CD14-positive monocyte (primary cell): Measurements from ENCODE around the gene HOXB8. TPM values are rescaled to one million over a fixed set of nuclear protein-coding genes. Genes with fewer than 3 reads are reported as not detected.
A peak's percentile ranks its signal among the peaks of the same experiment; 100 is the strongest.

Experiments used
- DNase-seq, 3 donors: peaks; one replicate each; pipeline ENCODE4 v3.0.0-alpha.2; 2011 to 2022
- H2AFZ ChIP-seq: 2 replicates; pipeline ENCODE4 v1.6.0; 2012; ENCODE audit warnings: mild to moderate bottlenecking, low read depth, low read length, inconsistent platforms; ENCODE audit not compliant: insufficient read depth, poor library complexity, severe bottlenecking
- H3K27ac ChIP-seq, 2 donors: 1 replicate in 1 of 2; 2 replicates in 1 of 2; pipeline ENCODE4 v1.5.1; 2012 to 2013; ENCODE audit warnings: low read length in 2 of 2, control low read depth in 1 of 2, inconsistent platforms in 1 of 2, low read depth in 1 of 2, mild to moderate bottlenecking in 1 of 2
- H3K27me3 ChIP-seq, 2 donors: one replicate each; pipeline versions ENCODE4 v1.6.0 to v1.6.1; 2011 to 2013; ENCODE audit warnings: low read length in 2 of 2; ENCODE audit not compliant: control insufficient read depth in 2 of 2, insufficient read depth in 2 of 2
- H3K36me3 ChIP-seq, 2 donors: replicated peaks in 1 of 2; 1 replicate in 1 of 2; 2 replicates in 1 of 2; pipeline versions ENCODE4 v1.5.1 to v1.6.1; 2012 to 2013; ENCODE audit warnings: low read length in 2 of 2, control low read depth in 1 of 2, inconsistent platforms in 1 of 2, mild to moderate bottlenecking in 1 of 2; ENCODE audit not compliant: insufficient read depth in 2 of 2, control insufficient read depth in 1 of 2
- H3K4me1 ChIP-seq, 2 donors: 1 replicate in 1 of 2; 2 replicates in 1 of 2; pipeline versions ENCODE4 v1.5.1 to v1.6.1; 2012 to 2013; ENCODE audit warnings: low read length in 2 of 2, control low read depth in 1 of 2, inconsistent platforms in 1 of 2, mild to moderate bottlenecking in 1 of 2, moderate library complexity in 1 of 2; ENCODE audit not compliant: insufficient read depth in 2 of 2, control insufficient read depth in 1 of 2
- H3K4me2 ChIP-seq: replicated peaks from 2 replicates; pipeline ENCODE3; 2012; ENCODE audit warnings: low read length, moderate library complexity, mild to moderate bottlenecking; ENCODE audit not compliant: poor library complexity, severe bottlenecking; ENCODE audit errors: extremely low read depth
- H3K4me3 ChIP-seq, 3 experiments: fragments of 200-600 bp in 1 of 3; sonication (generic) in 1 of 3; replicated peaks in 1 of 3; 1 replicate in 2 of 3; 2 replicates in 1 of 3; pipeline ENCODE4 v1.5.1; 2011 to 2013; ENCODE audit warnings: low read length in 3 of 3, mild to moderate bottlenecking in 3 of 3, control low read depth in 2 of 3, low read depth in 2 of 3, inconsistent platforms in 1 of 3, moderate library complexity in 1 of 3
- H3K79me2 ChIP-seq: 2 replicates; pipeline ENCODE4 v1.6.0; 2012; ENCODE audit warnings: mild to moderate bottlenecking, control low read depth, inconsistent platforms, low read length, moderate library complexity; ENCODE audit not compliant: insufficient read depth
- H3K9ac ChIP-seq: 2 replicates; pipeline ENCODE4 v1.6.0; 2017; ENCODE audit warnings: low read length, mild to moderate bottlenecking; ENCODE audit not compliant: insufficient read depth, poor library complexity, severe bottlenecking
- H3K9me3 ChIP-seq, 2 donors: replicated peaks in 1 of 2; 1 replicate in 1 of 2; 2 replicates in 1 of 2; pipeline versions ENCODE4 v1.5.1 to v1.6.1; 2012 to 2013; ENCODE audit warnings: low read length in 2 of 2, control low read depth in 1 of 2; ENCODE audit not compliant: control insufficient read depth in 1 of 2, insufficient read depth in 1 of 2
- H4K20me1 ChIP-seq: 2 replicates; pipeline ENCODE4 v1.6.0; 2012; ENCODE audit warnings: mild to moderate bottlenecking, low read length, control low read depth, moderate library complexity; ENCODE audit not compliant: insufficient read depth
- H3K27ac Mint-ChIP-seq, 7 donors: one replicate each; pipeline ENCODE4 v1.8.0; 2020; ENCODE audit warnings: mild to moderate bottlenecking in 7 of 7, mixed read lengths in 7 of 7, moderate library complexity in 6 of 7, inconsistent platforms in 2 of 7
- H3K27me3 Mint-ChIP-seq, 3 donors: one replicate each; pipeline ENCODE4 v1.8.0; 2021 to 2022; ENCODE audit warnings: low read depth in 3 of 3, mild to moderate bottlenecking in 3 of 3, mixed read lengths in 3 of 3, moderate library complexity in 3 of 3, inconsistent platforms in 1 of 3
- H3K36me3 Mint-ChIP-seq, 2 donors: one replicate each; pipeline ENCODE4 v1.8.0; 2020; ENCODE audit warnings: mixed read lengths in 2 of 2, inconsistent platforms in 1 of 2, mild to moderate bottlenecking in 1 of 2
- H3K4me1 Mint-ChIP-seq: one replicate; pipeline ENCODE4 v1.8.0; 2020; ENCODE audit warnings: mild to moderate bottlenecking, mixed read lengths
- H3K4me3 Mint-ChIP-seq, 2 donors: one replicate each; pipeline ENCODE4 v1.8.0; 2020; ENCODE audit warnings: mild to moderate bottlenecking in 2 of 2, mixed read lengths in 2 of 2, moderate library complexity in 1 of 2
- H3K9me3 Mint-ChIP-seq, 7 donors: one replicate each; pipeline ENCODE4 v1.8.0; 2020 to 2022; ENCODE audit warnings: mixed read lengths in 7 of 7, mild to moderate bottlenecking in 6 of 7, moderate library complexity in 6 of 7, inconsistent platforms in 2 of 7
- CTCF ChIP-seq: fragments of 200-600 bp; IDR thresholded peaks from one replicate; pipeline ENCODE4 v1.8.0; 2022; ENCODE audit warnings: antibody characterized with exemption, mild to moderate bottlenecking
- WGBS: methylation state at CpG from one replicate; pipeline ENCODE4 v1.1.5; 2013; ENCODE audit warnings: missing lambda C conversion rate; ENCODE audit not compliant: insufficient coverage; 5-methylcytosine and 5-hydroxymethylcytosine counted together
- intact Hi-C, 2 donors: fragments of 100-400 bp; cut with micrococcal nuclease; formaldehyde crosslinking; loops; one replicate each; pipeline versions ENCODE4 v1.15.0 to v1.15.1; 2023
- polyA plus RNA-seq, 3 donors: library from polyadenylated mRNA; depleted of rRNA in 1 of 3; unstranded in 2 of 3; stranded (reverse) in 1 of 3; fragments of 300-500 nt in 2 of 3; fragments of >200 nt in 1 of 3; fragmentation: Illumina TruSeq in 2 of 3; gene quantifications; 1 replicate in 2 of 3; 2 replicates in 1 of 3; pipeline ENCODE4 v1.2.3, GENCODE V29; 2012 to 2021

HOXB8 gene
- polyA plus RNA-seq, 3 donors = not detected

DNA sequence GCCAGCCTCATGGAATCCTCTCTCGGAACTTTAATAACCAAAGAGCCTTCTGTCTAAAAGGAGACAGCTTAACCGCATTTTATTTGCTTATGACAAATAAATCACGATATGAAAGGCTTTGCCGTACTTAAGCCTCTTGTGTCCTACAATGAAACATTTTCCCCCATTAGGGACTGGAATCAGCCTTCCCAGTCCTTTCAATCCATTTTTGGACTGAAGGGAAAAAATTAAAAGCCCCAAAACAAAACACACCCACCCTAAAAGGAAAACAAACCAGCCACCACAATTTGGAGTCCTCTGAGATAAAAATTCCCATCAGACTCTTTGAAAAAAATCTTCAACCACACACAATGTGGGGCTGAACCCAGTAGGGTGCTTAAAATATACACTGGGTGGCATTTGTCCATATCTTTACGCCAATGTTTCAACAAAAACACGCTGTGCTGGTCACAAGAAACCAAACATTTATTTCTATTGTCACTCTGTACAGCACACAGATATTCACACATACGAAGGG is 40.0 kb downstream of the HOXB8 start:
- DNase-seq = no peak
- no peak overlapping the region for H3K27ac Mint-ChIP-seq
- peaks cover 10 to 16% of the 10 kb centered on the region in 2 donors for H3K36me3 Mint-ChIP-seq
- H2AFZ ChIP-seq = no peak overlapping the region
- 86% methylated on average over 3 of the region's 7 CpGs for WGBS
- H3K27me3 ChIP-seq = peaks cover 49 to 91% of the 10 kb centered on the region in 2 donors
- H3K79me2 ChIP-seq = no peaks in the 10 kb centered on the region
- H3K4me3 Mint-ChIP-seq = peak overlapping the region in 1 of 2 donors; percentile 4
- no peak for TF ChIP-seq CTCF
- peaks cover 47 to 76% (median 68%) of the 10 kb centered on the region in 3 donors for H3K27me3 Mint-ChIP-seq
- peaks cover 0 to 9% of the 10 kb centered on the region in 2 donors for H3K9me3 ChIP-seq
- intact Hi-C loops = no loop called here
- H3K4me1 Mint-ChIP-seq = peaks cover 36% of the 10 kb centered on the region
- peaks cover 4 to 29% (median 16%) of the 10 kb centered on the region in 7 donors for H3K9me3 Mint-ChIP-seq
- no peak overlapping the region for H3K27ac ChIP-seq
- no peak overlapping the region for H3K9ac ChIP-seq
- H3K4me3 ChIP-seq = no peak overlapping the region
- H3K36me3 ChIP-seq = no peaks in the 10 kb centered on the region
- H3K4me1 ChIP-seq = peaks cover 28 to 38% of the 10 kb centered on the region in 2 donors
- H4K20me1 ChIP-seq = no peaks in the 10 kb centered on the region
- H3K4me2 ChIP-seq = no peak overlapping the region

DNA sequence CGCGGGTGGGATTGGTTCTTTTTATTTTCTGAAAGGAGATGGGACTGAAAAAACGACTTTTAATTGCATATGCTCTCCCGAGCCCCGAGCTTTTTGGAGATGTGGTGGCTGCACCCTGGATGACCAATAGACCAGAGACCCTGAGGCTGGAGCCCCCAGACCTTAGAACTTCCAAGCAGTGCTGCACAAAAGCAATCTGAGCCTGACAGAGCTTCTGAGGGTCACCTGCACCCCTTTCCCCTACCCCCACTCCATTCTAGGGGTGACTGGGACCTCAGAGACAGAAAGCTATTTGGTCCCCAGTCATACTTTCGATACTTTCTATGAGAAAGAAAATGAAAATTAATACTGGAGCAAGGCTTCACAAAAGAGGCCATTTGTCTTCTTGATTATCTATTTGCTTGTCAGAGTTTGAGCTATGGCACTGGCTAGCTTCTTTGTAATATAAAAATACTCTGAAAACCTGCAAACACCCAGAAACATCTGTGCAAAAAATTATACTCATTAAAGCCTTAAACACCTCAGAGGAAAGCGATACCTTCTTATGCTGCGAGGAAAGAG is 40.5 kb downstream of the HOXB8 start:
- Mint-ChIP-seq H3K4me1 (peaks cover 34% of the 10 kb centered on the region), H3K4me3 (peak overlapping the region in 1 of 2 donors; percentile 8), H3K27me3 (peaks cover 42 to 72% (median 64%) of the 10 kb centered on the region in 3 donors), H3K9me3 (peaks cover 4 to 24% (median 13%) of the 10 kb centered on the region in 7 donors), H3K36me3 (peaks cover 7 to 14% of the 10 kb centered on the region in 2 donors), H3K27ac (no peak overlapping the region)
- H3K27ac ChIP-seq = no peak overlapping the region
- no peak for TF ChIP-seq CTCF
- no peak overlapping the region for H3K4me3 ChIP-seq
- DNase-seq = no peak
- intact Hi-C loops = no loop called here
- no peaks in the 10 kb centered on the region for H3K36me3 ChIP-seq
- 100% methylated on average over 4 of the region's 8 CpGs for WGBS
- peaks cover 28 to 38% of the 10 kb centered on the region in 2 donors for H3K4me1 ChIP-seq
- no peak overlapping the region for H3K4me2 ChIP-seq
- peaks cover 0 to 9% of the 10 kb centered on the region in 2 donors for H3K9me3 ChIP-seq
- no peak overlapping the region for H3K9ac ChIP-seq
- H2AFZ ChIP-seq = no peak overlapping the region
- no peaks in the 10 kb centered on the region for H3K79me2 ChIP-seq
- no peaks in the 10 kb centered on the region for H4K20me1 ChIP-seq
- H3K27me3 ChIP-seq = peaks cover 49 to 91% of the 10 kb centered on the region in 2 donors
